ENCODE results near the gene PTGER4.

PTGER4 gene

GRCh38 chr5:40678026-40678425 is 1.7 kb upstream of the PTGER4 start:
- no peak overlapping the region for H3K4me3 ChIP-seq (ENCODE audit: low read depth, low read length)
- TF ChIP-seq CTCF (IDR thresholded peaks at IDR 0.05; ENCODE audit: borderline replicate concordance, insufficient read depth, low read depth, low read length) = no peak

- no peak overlapping the region for H3K4me3 ChIP-seq (ENCODE audit: low read depth, low read length)
- no peak for TF ChIP-seq CTCF (IDR thresholded peaks at IDR 0.05; ENCODE audit: borderline replicate concordance, insufficient read depth, low read depth, low read length)
Measured at GRCh38 chr5:40678460-40679147, 1.1 kb upstream of the PTGER4 start.

GRCh38 chr5:40679148-40679912 is 385 bp upstream of the PTGER4 start:
- H3K4me3 ChIP-seq (ENCODE audit: low read depth, low read length) = peak overlapping the region; percentile 66
- TF ChIP-seq CTCF (IDR thresholded peaks at IDR 0.05; ENCODE audit: borderline replicate concordance, insufficient read depth, low read depth, low read length) = no peak

- TF ChIP-seq CTCF (IDR thresholded peaks at IDR 0.05; ENCODE audit: borderline replicate concordance, insufficient read depth, low read depth, low read length) = no peak
- H3K4me3 ChIP-seq (ENCODE audit: low read depth, low read length) = peak overlapping the region; percentile 23
Measured at GRCh38 chr5:40680741-40681362, 1.1 kb downstream of the PTGER4 start.

- no peak for TF ChIP-seq CTCF (IDR thresholded peaks at IDR 0.05; ENCODE audit: borderline replicate concordance, insufficient read depth, low read depth, low read length)
- peak overlapping the region; percentile 23 for H3K4me3 ChIP-seq (ENCODE audit: low read depth, low read length)
Measured at GRCh38 chr5:40681363-40682153, 1.8 kb downstream of the PTGER4 start.

GRCh38 chr5:40682154-40683017 is 2.7 kb downstream of the PTGER4 start:
- H3K4me3 ChIP-seq (ENCODE audit: low read depth, low read length) = no peak overlapping the region
- no peak for TF ChIP-seq CTCF (IDR thresholded peaks at IDR 0.05; ENCODE audit: borderline replicate concordance, insufficient read depth, low read depth, low read length)
